ENCODE measurements around the gene TPST1.

The TPST1 gene

GRCh38 chr7:66335318-66335717 is 130.2 kb downstream of the TPST1 start:
- Mint-ChIP-seq H3K36me3 (ENCODE audit: low read depth) (peaks cover 42% of the 10 kb centered on the region), H3K4me3 (no peak overlapping the region), H3K4me1 (peaks cover 13% of the 10 kb centered on the region), H3K27ac (peak overlapping the region; percentile 15 to 89 (median 31)), H3K9me3 (peaks cover 36% of the 10 kb centered on the region), H3K27me3 (ENCODE audit: low read depth) (no peaks in the 10 kb centered on the region)
- TF ChIP-seq, protein P1, sequence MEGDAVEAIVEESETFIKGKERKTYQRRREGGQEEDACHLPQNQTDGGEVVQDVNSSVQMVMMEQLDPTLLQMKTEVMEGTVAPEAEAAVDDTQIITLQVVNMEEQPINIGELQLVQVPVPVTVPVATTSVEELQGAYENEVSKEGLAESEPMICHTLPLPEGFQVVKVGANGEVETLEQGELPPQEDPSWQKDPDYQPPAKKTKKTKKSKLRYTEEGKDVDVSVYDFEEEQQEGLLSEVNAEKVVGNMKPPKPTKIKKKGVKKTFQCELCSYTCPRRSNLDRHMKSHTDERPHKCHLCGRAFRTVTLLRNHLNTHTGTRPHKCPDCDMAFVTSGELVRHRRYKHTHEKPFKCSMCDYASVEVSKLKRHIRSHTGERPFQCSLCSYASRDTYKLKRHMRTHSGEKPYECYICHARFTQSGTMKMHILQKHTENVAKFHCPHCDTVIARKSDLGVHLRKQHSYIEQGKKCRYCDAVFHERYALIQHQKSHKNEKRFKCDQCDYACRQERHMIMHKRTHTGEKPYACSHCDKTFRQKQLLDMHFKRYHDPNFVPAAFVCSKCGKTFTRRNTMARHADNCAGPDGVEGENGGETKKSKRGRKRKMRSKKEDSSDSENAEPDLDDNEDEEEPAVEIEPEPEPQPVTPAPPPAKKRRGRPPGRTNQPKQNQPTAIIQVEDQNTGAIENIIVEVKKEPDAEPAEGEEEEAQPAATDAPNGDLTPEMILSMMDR (IDR thresholded peaks at IDR 0.05; ENCODE audit: unreplicated experiment in 3 of 3): no peak

GRCh38 chr7:66336760-66337159 is 131.6 kb downstream of the TPST1 start:
- peaks cover 45% of the 10 kb centered on the region for H3K36me3 Mint-ChIP-seq (ENCODE audit: low read depth)
- H3K27me3 Mint-ChIP-seq (ENCODE audit: low read depth): no peaks in the 10 kb centered on the region
- TF ChIP-seq, protein P1 (IDR thresholded peaks at IDR 0.05; ENCODE audit: unreplicated experiment in 3 of 3): no peak
- no peak overlapping the region for H3K27ac Mint-ChIP-seq
- H3K4me1 Mint-ChIP-seq: peaks cover 1% of the 10 kb centered on the region
- H3K9me3 Mint-ChIP-seq: peaks cover 38% of the 10 kb centered on the region
- H3K4me3 Mint-ChIP-seq: no peak overlapping the region

DNA sequence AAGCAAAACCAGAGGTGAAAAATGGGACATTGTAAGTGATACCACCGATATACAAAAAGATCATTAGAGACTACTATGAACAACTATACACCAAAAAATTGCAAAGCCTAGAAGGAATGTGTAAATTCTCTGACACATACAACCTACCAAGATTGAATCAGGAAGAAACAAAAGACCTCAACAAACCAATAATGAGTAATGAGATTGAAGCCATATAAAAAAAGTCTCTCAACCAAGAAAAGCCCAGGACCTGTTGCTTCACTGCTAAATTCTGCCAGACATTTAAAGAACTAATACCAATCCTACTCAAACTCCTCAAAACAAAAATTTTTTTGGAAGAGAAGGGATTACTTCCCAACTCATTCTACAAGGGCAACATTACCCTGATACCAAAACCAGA is 134.0 kb downstream of the TPST1 start:
- H3K4me3 Mint-ChIP-seq: no peak overlapping the region
- H3K36me3 Mint-ChIP-seq (ENCODE audit: low read depth): peaks cover 49% of the 10 kb centered on the region
- peaks cover 41% of the 10 kb centered on the region for H3K9me3 Mint-ChIP-seq
- H3K27ac Mint-ChIP-seq: no peak overlapping the region
- TF ChIP-seq, protein P1 (IDR thresholded peaks at IDR 0.05; ENCODE audit: unreplicated experiment in 3 of 3): no peak
- no peaks in the 10 kb centered on the region for H3K27me3 Mint-ChIP-seq (ENCODE audit: low read depth)
- H3K4me1 Mint-ChIP-seq: no peaks in the 10 kb centered on the region

- Mint-ChIP-seq H3K27ac (no peak overlapping the region), H3K36me3 (ENCODE audit: low read depth) (peaks cover 33% of the 10 kb centered on the region), H3K27me3 (ENCODE audit: low read depth) (no peaks in the 10 kb centered on the region), H3K9me3 (peaks cover 21% of the 10 kb centered on the region), H3K4me1 (peaks cover 9% of the 10 kb centered on the region), H3K4me3 (no peak overlapping the region)
- TF ChIP-seq, protein P1 (IDR thresholded peaks at IDR 0.05; ENCODE audit: unreplicated experiment in 3 of 3): no peak
Measured at GRCh38 chr7:66344166-66344565, 139.0 kb downstream of the TPST1 start.

DNA sequence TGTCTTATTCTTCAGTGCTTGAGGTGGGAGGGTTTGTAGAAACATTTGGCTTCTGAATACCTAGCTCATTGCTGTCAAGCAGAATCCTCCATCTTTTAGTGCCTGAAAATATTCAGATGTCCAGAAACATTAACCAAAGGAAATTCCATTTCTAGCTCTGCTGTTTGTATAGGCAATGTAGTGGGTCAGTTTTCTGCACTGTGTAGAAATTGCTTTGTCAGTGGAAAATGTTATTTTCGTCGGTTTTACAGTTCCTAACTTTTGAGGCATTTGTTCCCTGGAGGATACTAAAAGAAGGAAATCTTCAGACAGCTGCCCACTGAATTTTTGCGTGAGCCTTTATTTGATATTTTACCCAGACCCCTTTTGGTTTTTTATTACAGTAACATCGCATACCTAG is 143.4 kb downstream of the TPST1 start:
- no peaks in the 10 kb centered on the region for H3K27me3 Mint-ChIP-seq (ENCODE audit: low read depth)
- peaks cover 13% of the 10 kb centered on the region for H3K9me3 Mint-ChIP-seq
- H3K36me3 Mint-ChIP-seq (ENCODE audit: low read depth): peaks cover 21% of the 10 kb centered on the region
- no peak overlapping the region for H3K4me3 Mint-ChIP-seq
- peak overlapping the region; percentile 75 to 89 (median 80) for H3K27ac Mint-ChIP-seq
- TF ChIP-seq, protein P1 (IDR thresholded peaks at IDR 0.05; ENCODE audit: unreplicated experiment in 3 of 3): no peak
- peaks cover 9% of the 10 kb centered on the region for H3K4me1 Mint-ChIP-seq

DNA sequence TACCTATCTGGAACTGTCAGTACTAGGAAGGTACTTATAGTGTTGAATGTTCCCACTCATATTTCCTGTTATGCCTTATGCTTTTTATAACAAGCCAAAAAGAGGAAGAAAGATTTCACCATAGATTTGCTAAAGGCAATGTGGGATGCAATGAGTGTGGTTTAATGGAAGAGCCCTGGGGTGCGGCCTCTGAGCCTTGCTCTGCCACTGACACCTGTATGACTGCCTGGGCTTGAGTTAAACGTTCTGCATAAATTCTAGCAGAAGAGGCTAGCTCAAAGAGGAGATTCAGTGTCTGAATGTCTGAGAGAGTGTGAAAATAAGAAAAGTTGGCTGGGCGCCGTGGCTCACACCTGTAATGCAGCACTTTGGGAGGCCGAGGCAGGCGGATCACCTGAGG is 143.8 kb downstream of the TPST1 start:
- peaks cover 9% of the 10 kb centered on the region for H3K4me1 Mint-ChIP-seq
- H3K27me3 Mint-ChIP-seq (ENCODE audit: low read depth): no peaks in the 10 kb centered on the region
- peak overlapping the region; percentile 75 to 89 (median 80) for H3K27ac Mint-ChIP-seq
- TF ChIP-seq, protein P1 (IDR thresholded peaks at IDR 0.05; ENCODE audit: unreplicated experiment in 3 of 3): no peak
- peaks cover 20% of the 10 kb centered on the region for H3K36me3 Mint-ChIP-seq (ENCODE audit: low read depth)
- H3K9me3 Mint-ChIP-seq: peaks cover 11% of the 10 kb centered on the region
- H3K4me3 Mint-ChIP-seq: no peak overlapping the region
